Esophagus muscularis mucosa (tissue), 4 donors: ENCODE measurements around the gene PTRH1. TPM values are rescaled to one million over a fixed set of nuclear protein-coding genes. Genes with fewer than 3 reads are reported as not detected.

Experiments used
- DNase-seq: peaks from one replicate; pipeline ENCODE4 v3.0.0-alpha.2; 2017; ENCODE audit errors: extremely low spot score
- H3K27ac ChIP-seq, 4 donors: fragments of 200-600 bp; sonication (generic); replicated peaks in 1 of 4; 1 replicate in 3 of 4; 2 replicates in 1 of 4; pipeline ENCODE4 v1.5.1; 2016 to 2019; ENCODE audit warnings: mild to moderate bottlenecking in 1 of 4
- H3K27me3 ChIP-seq, 4 donors: fragments of 200-600 bp; sonication (generic); one replicate each; pipeline versions ENCODE4 v1.5.1 to v1.6.0; 2016 to 2019
- H3K36me3 ChIP-seq, 4 donors: fragments of 200-600 bp; sonication (generic); one replicate each; pipeline ENCODE4 v1.5.1; 2016 to 2019
- H3K4me1 ChIP-seq, 4 donors: fragments of 200-600 bp; sonication (generic); one replicate each; pipeline ENCODE4 v1.5.1; 2016 to 2019
- H3K4me3 ChIP-seq, 4 donors: fragments of 200-600 bp; sonication (generic); 1 replicate in 2 of 4; 2 replicates in 2 of 4; pipeline ENCODE4 v1.5.1; 2016 to 2019; ENCODE audit warnings: mild to moderate bottlenecking in 4 of 4, moderate library complexity in 1 of 4
- H3K9me3 ChIP-seq, 4 donors: fragments of 200-600 bp; sonication (generic); 1 replicate in 3 of 4; 2 replicates in 1 of 4; pipeline ENCODE4 v1.5.1; 2016 to 2019
- CTCF ChIP-seq, 3 experiments: fragments of 200-600 bp in 2 of 3; fragments of 450-650 bp in 1 of 3; sonication (generic) in 2 of 3; IDR thresholded peaks; one replicate each; pipeline ENCODE4 v1.5.1; 2017 to 2019; ENCODE audit warnings: antibody characterized with exemption in 3 of 3, mild to moderate bottlenecking in 2 of 3, moderate library complexity in 1 of 3
- EP300 ChIP-seq: sonication (generic); formaldehyde crosslinking; IDR thresholded peaks from one replicate; pipeline ENCODE4 v1.6.1; 2017; ENCODE audit warnings: antibody characterized with exemption
- POLR2A ChIP-seq: fragments of 450-650 bp; IDR thresholded peaks from one replicate; pipeline ENCODE4 v1.6.1; 2017; ENCODE audit warnings: antibody characterized with exemption, moderate library complexity, mild to moderate bottlenecking, low read depth
- POLR2AphosphoS5 ChIP-seq, 2 donors: sonication (generic); formaldehyde crosslinking; IDR thresholded peaks; one replicate each; pipeline ENCODE4 v1.6.1; 2017; ENCODE audit warnings: antibody characterized with exemption in 2 of 2
- WGBS: methylation state at CpG from one replicate; pipeline ENCODE4 v1.1.5; 2018; 5-methylcytosine and 5-hydroxymethylcytosine counted together
- intact Hi-C: fragments of 100-400 bp; cut with DNase I; formaldehyde crosslinking; loops from one replicate; pipeline ENCODE4 v1.15.1; 2023
- total RNA-seq, 4 donors: library from RNA; depleted of rRNA; stranded (reverse); fragments of >200 nt; gene quantifications; one replicate each; pipeline versions ENCODE4 v1.1.0 to v1.2.1, GENCODE V29; 2016

Gene PTRH1
- total RNA-seq, 4 donors from 2014 or later: 16.8 to 23.5 (median 20.5) TPM

- H3K27ac ChIP-seq: no peak overlapping the region
- no peak for DNase-seq
- peaks cover 0 to 13% (median 0%) of the 10 kb centered on the region in 4 donors for H3K27me3 ChIP-seq
- TF ChIP-seq EP300: no peak
- TF ChIP-seq CTCF (IDR thresholded peaks at IDR 0.05): no peak
- no peak for TF ChIP-seq POLR2AphosphoS5 (IDR thresholded peaks at IDR 0.05)
- TF ChIP-seq POLR2A: no peak
- peaks cover 0 to 18% (median 14%) of the 10 kb centered on the region in 4 donors for H3K4me1 ChIP-seq
- WGBS: 84% methylated on average over 6 of the region's 8 CpGs
- intact Hi-C loops: no loop called here
- H3K9me3 ChIP-seq: no peaks in the 10 kb centered on the region
- H3K36me3 ChIP-seq: peaks cover 16 to 32% (median 28%) of the 10 kb centered on the region in 4 donors
- H3K4me3 ChIP-seq: no peak overlapping the region
Measured at GRCh38 chr9:127728808-127729207, 13.3 kb upstream of the PTRH1 start.

- 73% methylated on average over 5 of the region's 8 CpGs for WGBS
- TF ChIP-seq POLR2AphosphoS5 (IDR thresholded peaks at IDR 0.05) (no peak), POLR2A (no peak), EP300 (no peak), CTCF (IDR thresholded peaks at IDR 0.05) (no peak)
- intact Hi-C loops: no loop called here
Measured at GRCh38 chr9:127726871-127727270, 11.4 kb upstream of the PTRH1 start.

GRCh38 chr9:127724012-127724411 lies 8.5 kb upstream of the PTRH1 start:
- H3K4me3 ChIP-seq: no peak overlapping the region
- DNase-seq: no peak
- H3K27me3 ChIP-seq: peaks cover 0 to 35% (median 0%) of the 10 kb centered on the region in 4 donors
- peaks cover 0 to 9% (median 7%) of the 10 kb centered on the region in 4 donors for H3K4me1 ChIP-seq
- no peak for TF ChIP-seq CTCF (IDR thresholded peaks at IDR 0.05)
- TF ChIP-seq EP300: no peak
- TF ChIP-seq POLR2AphosphoS5 (IDR thresholded peaks at IDR 0.05): no peak
- TF ChIP-seq POLR2A: no peak
- no peaks in the 10 kb centered on the region for H3K9me3 ChIP-seq
- intact Hi-C loops: no loop called here
- no peak overlapping the region for H3K27ac ChIP-seq
- WGBS: 74% methylated on average over 5 of the region's 23 CpGs
- H3K36me3 ChIP-seq: no peaks in the 10 kb centered on the region

More at GRCh38 chr9:127726871-127727270, 11.4 kb upstream of the PTRH1 start:
- DNase-seq: no peak
- H3K27ac ChIP-seq: no peak overlapping the region
- peaks cover 0 to 9% (median 9%) of the 10 kb centered on the region in 4 donors for H3K4me1 ChIP-seq
- H3K4me3 ChIP-seq: no peak overlapping the region
- H3K36me3 ChIP-seq: peaks cover 5 to 16% (median 13%) of the 10 kb centered on the region in 4 donors
- peaks cover 0 to 22% (median 0%) of the 10 kb centered on the region in 4 donors for H3K27me3 ChIP-seq
- no peaks in the 10 kb centered on the region for H3K9me3 ChIP-seq

- DNase-seq: no peak
- intact Hi-C loops: no loop called here
- WGBS: 94% methylated on average over 3 of the region's 5 CpGs
- Histone ChIP-seq H3K27ac (no peak overlapping the region), H3K4me3 (no peak overlapping the region), H3K4me1 (peaks cover 0 to 9% (median 7%) of the 10 kb centered on the region in 4 donors), H3K9me3 (no peaks in the 10 kb centered on the region), H3K27me3 (peaks cover 0 to 35% (median 0%) of the 10 kb centered on the region in 4 donors), H3K36me3 (no peaks in the 10 kb centered on the region)
- no peak for TF ChIP-seq CTCF (IDR thresholded peaks at IDR 0.05)
- TF ChIP-seq POLR2A: no peak
- TF ChIP-seq POLR2AphosphoS5 (IDR thresholded peaks at IDR 0.05): no peak
- no peak for TF ChIP-seq EP300
Measured at GRCh38 chr9:127723444-127723843, 8.0 kb upstream of the PTRH1 start.

- Histone ChIP-seq H3K4me1 (peaks cover 0 to 9% (median 7%) of the 10 kb centered on the region in 4 donors), H3K9me3 (no peaks in the 10 kb centered on the region), H3K36me3 (no peaks in the 10 kb centered on the region), H3K27ac (no peak overlapping the region), H3K4me3 (no peak overlapping the region), H3K27me3 (peaks cover 0 to 35% (median 0%) of the 10 kb centered on the region in 4 donors)
- TF ChIP-seq POLR2AphosphoS5 (IDR thresholded peaks at IDR 0.05) (no peak), POLR2A (no peak), EP300 (no peak), CTCF (IDR thresholded peaks at IDR 0.05) (no peak)
- intact Hi-C loops: no loop called here
- 92% methylated on average over 5 of the region's 13 CpGs for WGBS
- DNase-seq: no peak
Measured at GRCh38 chr9:127723013-127723412, 7.5 kb upstream of the PTRH1 start.
